NCI-H345 treated with DMSO at 0.1 percent for 48 hours (cell line): ENCODE results near the gene ANKRD36B.
"Not testable (repeated sequence)": the region's sequence is repeated elsewhere in the genome, so short reads cannot be mapped to it uniquely, and the experiment has no call there.

Experiments
- DNase-seq: peaks from one replicate; lab custom pipeline; 2025; ENCODE audit not compliant: unreplicated experiment; lab: John Stamatoyannopoulos, UW

ANKRD36B gene

GRCh38 chr2:97589598-97590510 is at the start of gene ANKRD36B:
ANKRD36B (minus strand) TSS chr2:97589877; CDS start chr2:97589685, 192 bp downstream.
- not testable (repeated sequence) for DNase-seq

DNA sequence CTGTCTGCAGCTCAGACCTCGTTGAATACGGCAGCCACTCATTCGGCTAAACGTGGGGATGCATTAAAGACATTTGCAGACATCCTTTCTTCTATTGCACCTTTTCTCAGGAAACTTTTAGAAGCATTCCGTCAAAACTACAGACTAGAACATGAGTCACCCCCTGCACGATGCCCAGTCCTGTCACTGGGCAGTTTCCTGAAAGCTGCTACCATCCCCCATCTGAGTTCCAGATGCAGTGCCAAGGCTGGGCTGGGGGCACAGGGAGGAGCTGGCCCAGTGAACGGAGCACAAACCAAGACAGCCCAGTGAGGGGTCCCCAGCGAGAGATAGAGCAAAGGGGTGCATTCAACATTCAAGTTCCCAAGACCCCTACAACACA is 36.4 kb upstream of the ANKRD36B start:
- DNase-seq = not testable (repeated sequence)

DNA sequence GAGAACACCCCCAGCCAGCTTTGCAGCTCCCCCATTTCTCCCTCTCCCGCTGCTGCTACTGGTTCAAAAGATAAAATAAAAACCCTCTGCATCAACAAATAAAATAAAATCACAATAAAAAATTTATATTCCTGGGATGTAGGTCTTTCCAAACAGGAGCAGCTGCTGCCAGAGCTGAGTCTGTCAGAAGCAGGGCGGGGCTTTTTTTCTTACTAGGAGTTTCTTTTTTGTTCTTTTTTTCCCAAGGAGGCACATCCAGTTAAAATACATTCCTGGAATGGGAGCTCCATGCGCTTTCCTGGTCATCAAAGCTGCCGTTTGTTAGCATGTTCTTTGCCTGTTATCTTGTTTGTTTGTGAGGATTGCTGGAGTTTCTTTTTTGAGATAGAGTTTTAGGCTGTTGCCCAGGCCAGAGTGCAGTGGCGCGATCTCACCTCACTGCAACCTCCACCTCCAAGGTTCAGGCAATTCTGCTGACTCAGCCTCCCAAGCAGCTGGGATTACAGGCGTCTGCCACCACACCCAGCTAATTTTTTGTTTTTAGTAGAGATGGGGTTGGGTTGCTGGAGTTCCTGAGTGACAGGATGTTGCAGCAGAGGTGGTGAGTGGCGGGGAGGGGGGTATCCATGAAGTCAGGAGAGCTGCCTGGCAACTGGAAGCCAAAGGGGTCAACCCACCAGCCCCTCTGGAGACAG is 35.8 kb upstream of the ANKRD36B start:
- not testable (repeated sequence) for DNase-seq

GRCh38 chr2:97622976-97623375 is 33.3 kb upstream of the ANKRD36B start:
- not testable (repeated sequence) for DNase-seq

DNA sequence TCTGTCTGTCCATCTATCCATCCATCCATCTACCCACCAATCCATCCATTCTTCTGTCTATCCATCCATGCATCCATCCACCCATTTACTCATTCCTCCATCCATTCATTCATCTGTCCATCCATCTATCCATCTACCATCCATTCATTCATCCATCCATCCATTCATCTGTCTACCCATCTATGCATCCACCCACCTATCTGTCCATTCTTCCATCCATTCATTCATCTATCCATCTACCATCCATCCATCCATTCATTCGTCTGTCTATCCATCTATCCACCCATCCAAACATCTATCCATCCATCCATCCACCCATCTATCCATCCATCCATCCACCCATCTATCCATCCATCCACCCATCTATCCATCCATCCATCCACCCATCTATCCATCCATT is 30.8 kb upstream of the ANKRD36B start:
- not testable (repeated sequence) for DNase-seq

DNA sequence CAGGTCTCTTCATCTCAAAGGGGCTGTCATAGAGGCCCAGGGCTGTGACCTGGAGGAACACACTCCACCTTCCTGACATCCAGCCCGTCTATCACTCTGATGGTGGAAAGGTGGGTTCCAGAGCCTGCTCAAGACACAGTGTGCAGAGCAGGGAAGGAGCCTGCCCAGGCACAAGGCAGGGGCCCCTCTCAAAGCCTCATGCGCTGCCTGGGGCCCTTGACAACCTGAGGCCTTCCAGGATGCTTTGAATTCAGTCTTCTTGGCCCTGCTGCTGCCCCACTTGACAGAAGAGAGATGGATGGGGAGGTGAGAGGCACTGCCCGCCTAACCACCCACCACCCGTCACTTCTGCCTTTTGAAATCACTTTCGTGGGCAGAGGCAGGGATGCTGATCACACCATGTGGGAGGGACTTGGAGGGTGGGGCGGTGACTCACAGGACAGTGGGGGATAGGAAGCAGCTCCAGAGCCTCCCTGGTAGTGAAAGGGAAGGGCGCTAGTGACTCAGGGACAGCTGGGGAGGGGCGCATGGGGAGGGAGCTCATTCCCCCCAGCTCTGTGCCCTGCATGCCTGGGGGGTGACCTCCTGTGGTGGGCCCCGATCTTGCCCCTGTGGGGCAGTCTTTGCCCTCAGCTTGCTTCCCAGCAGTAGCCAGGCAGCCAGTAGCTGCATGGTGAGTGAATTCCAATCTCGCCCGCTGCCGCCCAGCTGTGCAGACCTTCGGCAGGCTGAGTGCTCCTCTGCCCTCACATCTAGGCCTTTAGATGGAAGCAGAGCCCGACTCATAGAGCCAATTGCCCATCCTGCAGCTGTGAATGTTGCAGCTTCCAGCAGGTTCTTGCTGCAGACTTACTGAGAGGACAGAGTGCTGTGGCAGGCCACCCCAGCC is 29.5 kb upstream of the ANKRD36B start:
- DNase-seq = not testable (repeated sequence)

DNA sequence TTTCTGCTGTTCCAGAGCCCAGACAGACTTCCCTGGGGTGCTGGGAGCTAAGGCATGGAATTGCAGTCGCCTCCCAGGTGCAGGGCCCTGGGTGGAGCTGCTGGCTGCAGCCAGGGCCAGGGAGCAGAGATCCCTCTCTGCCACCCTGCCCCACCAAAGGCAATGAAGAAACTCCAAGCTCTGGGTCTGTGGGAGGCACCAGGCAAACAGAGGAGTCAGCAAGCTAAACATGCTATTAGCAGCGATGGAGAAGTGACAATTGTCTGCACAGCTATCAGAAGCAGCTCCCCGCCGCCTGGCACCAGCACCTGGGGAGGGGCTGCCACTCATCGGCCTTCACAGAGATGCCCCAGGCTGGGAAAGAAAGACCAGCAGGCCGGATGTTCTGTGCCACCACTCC is 28.2 kb upstream of the ANKRD36B start:
- DNase-seq = no peak

GRCh38 chr2:97615746-97616145 is 26.1 kb upstream of the ANKRD36B start:
- DNase-seq = not testable (repeated sequence)

DNA sequence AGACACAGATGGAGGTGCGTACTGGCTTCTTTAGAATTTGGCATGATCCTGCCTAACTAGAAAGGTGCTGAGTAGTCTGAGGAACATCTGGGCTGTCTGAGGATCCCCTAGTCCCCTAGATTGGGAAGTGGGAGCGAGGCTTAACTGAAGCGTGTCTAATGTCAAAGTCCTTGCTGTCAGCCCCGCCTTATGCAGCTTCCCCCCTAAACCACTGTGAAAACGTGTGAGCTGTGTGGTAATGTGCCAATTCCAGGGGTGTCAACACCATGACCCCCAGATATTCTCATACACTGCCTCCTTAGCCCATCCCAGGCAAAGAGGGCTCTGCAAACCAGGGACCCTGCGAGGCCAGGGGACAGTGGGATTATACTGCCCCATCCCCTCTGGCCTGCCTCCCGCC is 22.2 kb upstream of the ANKRD36B start:
- not testable (repeated sequence) for DNase-seq

DNA sequence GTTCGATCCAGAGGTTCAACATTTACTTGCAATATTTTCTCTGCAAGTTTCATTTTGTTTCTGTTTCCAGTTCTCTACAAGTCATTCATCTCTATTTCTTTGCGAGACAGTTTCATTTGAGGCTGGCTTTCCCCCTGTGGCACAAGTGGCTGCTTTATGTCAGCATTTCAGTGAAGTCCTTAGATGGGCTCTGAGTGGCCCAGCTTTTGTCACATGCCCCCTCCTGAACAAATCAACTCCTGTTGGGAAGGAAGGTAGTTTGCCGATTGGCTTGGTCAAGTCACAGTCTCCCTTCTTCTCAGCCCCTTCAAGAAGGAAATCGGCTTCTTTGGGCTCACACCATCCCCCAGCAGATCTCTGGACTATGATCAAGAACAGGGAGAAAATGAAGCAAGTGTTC is 19.1 kb upstream of the ANKRD36B start:
- not testable (repeated sequence) for DNase-seq

DNA sequence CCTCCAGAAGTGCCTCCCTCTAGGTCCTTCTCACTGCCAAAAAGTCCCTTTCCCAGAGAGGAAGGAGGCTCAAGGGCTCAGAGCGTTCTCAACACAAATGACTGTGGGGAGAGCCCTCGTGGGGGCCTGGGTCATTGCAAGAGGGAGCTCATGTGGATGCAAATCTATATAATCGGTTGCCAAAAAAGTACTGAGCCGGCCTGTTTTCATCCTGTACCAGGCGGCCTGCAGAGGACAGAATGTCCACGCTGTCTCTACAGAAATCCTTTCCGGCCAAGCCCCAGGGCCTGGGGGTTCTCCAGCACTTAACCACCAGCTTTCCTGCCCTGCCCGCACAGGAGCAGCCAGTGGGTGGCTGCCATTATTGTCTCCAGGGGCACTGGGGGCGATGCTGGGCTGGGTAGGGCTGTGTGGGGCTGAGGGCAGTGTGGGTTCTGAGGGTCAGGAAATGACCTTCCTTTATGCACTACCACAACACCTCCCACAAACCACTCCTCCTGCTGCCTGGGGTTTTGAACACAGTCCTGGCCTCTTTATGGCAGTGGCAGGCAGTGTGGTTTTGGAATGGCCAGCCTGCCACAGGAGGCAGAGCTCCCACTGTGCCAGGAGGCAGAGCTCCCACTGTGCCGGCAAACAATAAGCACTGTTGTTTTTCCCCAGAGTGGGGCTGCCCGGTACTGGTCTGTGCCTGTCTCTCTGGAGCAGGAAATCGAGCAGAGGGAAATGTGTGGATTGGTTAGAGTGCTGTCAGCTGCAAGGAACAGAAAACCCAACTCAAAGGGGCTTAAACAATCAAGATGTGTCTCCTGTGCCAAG is 16.1 kb upstream of the ANKRD36B start:
- not testable (repeated sequence) for DNase-seq

DNA sequence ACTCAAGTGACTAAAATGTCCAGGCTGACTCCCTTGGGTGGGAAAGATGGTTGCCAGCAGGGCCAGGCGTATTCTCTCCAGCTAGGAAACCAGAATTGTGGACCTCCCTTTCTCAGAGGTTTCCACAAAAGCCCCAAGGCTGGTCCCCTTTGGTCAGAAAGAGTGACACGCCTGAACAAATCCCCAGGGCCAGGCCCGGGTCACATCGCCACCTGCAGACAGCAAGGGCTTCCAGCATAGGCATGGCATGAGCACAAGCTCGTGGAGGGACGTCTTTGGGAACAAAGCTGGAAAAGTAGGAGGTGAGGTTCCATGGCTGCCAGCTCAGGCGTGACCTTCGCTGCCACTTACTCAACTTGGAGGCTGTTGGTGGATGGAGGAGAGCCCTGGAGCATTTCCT is 15.4 kb upstream of the ANKRD36B start:
- not testable (repeated sequence) for DNase-seq

GRCh38 chr2:97601537-97601936 is 11.9 kb upstream of the ANKRD36B start:
- not testable (repeated sequence) for DNase-seq

DNA sequence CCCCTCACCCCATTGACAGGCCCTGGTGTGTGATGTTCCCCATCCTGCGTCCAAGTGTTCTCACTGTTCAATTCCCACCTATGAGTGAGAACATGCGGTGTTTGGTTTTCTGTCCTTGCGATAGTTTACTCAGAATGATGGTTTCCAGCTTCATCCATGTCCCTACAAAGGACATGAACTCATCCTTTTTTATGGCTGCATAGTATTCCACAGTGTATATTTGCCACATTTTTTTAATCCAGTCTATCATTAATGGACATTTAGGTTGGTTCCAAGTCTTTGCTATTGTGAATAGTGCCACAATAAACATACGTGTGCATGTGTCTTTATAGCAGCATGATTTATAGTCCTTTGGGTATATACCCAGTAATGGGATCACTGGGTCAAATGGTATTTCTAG is 6.5 kb upstream of the ANKRD36B start:
- DNase-seq = not testable (repeated sequence)

GRCh38 chr2:97593520-97593919 is 3.8 kb upstream of the ANKRD36B start:
- not testable (repeated sequence) for DNase-seq

GRCh38 chr2:97590515-97591394 is 1.1 kb upstream of the ANKRD36B start:
- DNase-seq = not testable (repeated sequence)

GRCh38 chr2:97589257-97589597 is 450 bp downstream of the ANKRD36B start:
- DNase-seq = not testable (repeated sequence)

DNA sequence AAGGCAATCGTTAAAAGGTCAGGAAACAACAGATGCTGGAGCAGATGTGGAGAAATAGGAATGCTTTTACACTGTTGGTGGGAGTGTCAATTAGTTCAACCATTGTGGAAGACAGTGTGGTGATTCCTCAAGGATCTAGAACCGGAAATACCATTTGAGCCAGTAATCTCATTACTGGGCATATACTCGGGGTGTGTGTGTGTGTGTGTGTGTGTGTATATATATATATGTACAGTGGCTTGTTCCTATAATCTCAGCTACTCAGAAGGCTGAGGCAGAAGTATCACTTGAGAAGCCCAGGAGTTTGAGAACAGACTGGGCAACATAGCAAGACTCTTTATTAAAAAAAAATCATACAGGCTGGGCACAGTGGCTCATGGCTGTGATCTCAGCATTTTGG is 24.0 kb downstream of the ANKRD36B start:
- not testable (repeated sequence) for DNase-seq

DNA sequence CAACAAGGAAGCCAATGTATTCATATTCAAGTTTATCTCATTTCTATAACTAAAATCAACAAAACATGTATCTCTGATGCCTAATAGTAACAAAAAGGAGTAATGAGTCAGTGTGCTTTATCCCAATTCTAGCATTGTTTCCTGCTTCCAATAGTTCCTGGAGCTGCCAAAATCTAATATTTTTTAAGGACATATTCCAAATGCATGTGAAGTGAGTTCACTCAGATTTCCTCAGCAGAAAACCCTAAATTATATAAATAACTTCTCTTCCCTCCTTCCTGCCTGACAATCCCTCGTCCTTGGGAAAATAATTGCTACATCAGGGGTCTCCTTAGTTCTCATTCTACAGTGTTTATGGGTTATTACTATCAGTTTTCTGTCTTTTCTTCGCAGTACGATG is 37.3 kb downstream of the ANKRD36B start:
- not testable (repeated sequence) for DNase-seq
